ENCODE results near the gene DYNC1LI1.
"Not testable (repeated sequence)": the region's sequence is repeated elsewhere in the genome, so short reads cannot be mapped to it uniquely, and the experiment has no call there.

Gene DYNC1LI1

GRCh38 chr3:32540899-32541298 is 29.8 kb downstream of the DYNC1LI1 start:
- DNase-seq (ENCODE audit: low read depth in 3 of 3, low spot score in 1 of 3): no peak

- DNase-seq (ENCODE audit: low read depth in 3 of 3, low spot score in 1 of 3): no peak
Observed at GRCh38 chr3:32532434-32532833, 38.2 kb downstream of the DYNC1LI1 start.

GRCh38 chr3:32531010-32531647 is 39.5 kb downstream of the DYNC1LI1 start:
- DNase-seq (ENCODE audit: low read depth in 3 of 3, low spot score in 1 of 3): no peak

GRCh38 chr3:32525720-32526119 is 44.9 kb downstream of the DYNC1LI1 start:
- no peak for DNase-seq (ENCODE audit: low read depth in 3 of 3, low spot score in 1 of 3)

GRCh38 chr3:32522682-32523081 is 48.0 kb downstream of the DYNC1LI1 start:
- no peak for DNase-seq (ENCODE audit: low read depth in 3 of 3, low spot score in 1 of 3)

- not testable (repeated sequence) for DNase-seq (ENCODE audit: low read depth in 3 of 3, low spot score in 1 of 3)
Observed at GRCh38 chr3:32518921-32519320, 51.7 kb downstream of the DYNC1LI1 start.

- not testable (repeated sequence) for DNase-seq (ENCODE audit: low read depth in 3 of 3, low spot score in 1 of 3)
Observed at GRCh38 chr3:32516751-32517150, 53.9 kb downstream of the DYNC1LI1 start.

GRCh38 chr3:32511005-32511404 is 59.7 kb downstream of the DYNC1LI1 start:
- DNase-seq (ENCODE audit: low read depth in 3 of 3, low spot score in 1 of 3): no peak

GRCh38 chr3:32510075-32510724 is 60.5 kb downstream of the DYNC1LI1 start:
- peak in 2 of 3 donors; percentile 8 to 36 for DNase-seq (ENCODE audit: low read depth in 3 of 3, low spot score in 1 of 3)

GRCh38 chr3:32508711-32509110 is 61.9 kb downstream of the DYNC1LI1 start:
- DNase-seq (ENCODE audit: low read depth in 3 of 3, low spot score in 1 of 3): no peak

- DNase-seq (ENCODE audit: low read depth in 3 of 3, low spot score in 1 of 3): no peak
Observed at GRCh38 chr3:32506466-32506865, 64.2 kb downstream of the DYNC1LI1 start.

GRCh38 chr3:32502946-32503286 is 67.7 kb downstream of the DYNC1LI1 start:
- no peak for DNase-seq (ENCODE audit: low read depth in 3 of 3, low spot score in 1 of 3)

GRCh38 chr3:32502118-32502945 is 68.3 kb downstream of the DYNC1LI1 start, which contains the start of gene CMTM6:
Gene CMTM6, minus strand, starts transcription at chr3:32502852. Its CDS starts 107 bp downstream, at chr3:32502745.
- peak; percentile 20 to 60 (median 50) for DNase-seq (ENCODE audit: low read depth in 3 of 3, low spot score in 1 of 3)

- no peak for DNase-seq (ENCODE audit: low read depth in 3 of 3, low spot score in 1 of 3)
Observed at GRCh38 chr3:32501783-32502117, 68.9 kb downstream of the DYNC1LI1 start.

- DNase-seq (ENCODE audit: low read depth in 3 of 3, low spot score in 1 of 3): no peak
Observed at GRCh38 chr3:32500880-32501782, 69.5 kb downstream of the DYNC1LI1 start.

GRCh38 chr3:32500231-32500630 is 70.4 kb downstream of the DYNC1LI1 start:
- no peak for DNase-seq (ENCODE audit: low read depth in 3 of 3, low spot score in 1 of 3)

- DNase-seq (ENCODE audit: low read depth in 3 of 3, low spot score in 1 of 3): no peak
Observed at GRCh38 chr3:32499585-32499984, 71.1 kb downstream of the DYNC1LI1 start.

GRCh38 chr3:32498992-32499391 is 71.7 kb downstream of the DYNC1LI1 start:
- no peak for DNase-seq (ENCODE audit: low read depth in 3 of 3, low spot score in 1 of 3)

GRCh38 chr3:32498252-32498651 is 72.4 kb downstream of the DYNC1LI1 start:
- no peak for DNase-seq (ENCODE audit: low read depth in 3 of 3, low spot score in 1 of 3)

GRCh38 chr3:32495609-32496008 is 75.0 kb downstream of the DYNC1LI1 start:
- no peak for DNase-seq (ENCODE audit: low read depth in 3 of 3, low spot score in 1 of 3)

GRCh38 chr3:32495085-32495484 is 75.6 kb downstream of the DYNC1LI1 start:
- DNase-seq (ENCODE audit: low read depth in 3 of 3, low spot score in 1 of 3): no peak

Measured in stimulated activated CD4-positive, alpha-beta T cell treated with anti-CD3 and anti-CD28 coated beads, TNF-alpha, amount 100 ng/mL, for 1 hour (primary cell).